ENCODE results near the gene PRG3. TPM values are rescaled to one million over a fixed set of nuclear protein-coding genes. Genes with fewer than 3 reads are reported as not detected.

The PRG3 gene
- total RNA-seq, 2 donors from 2014 or later = not detected

DNA sequence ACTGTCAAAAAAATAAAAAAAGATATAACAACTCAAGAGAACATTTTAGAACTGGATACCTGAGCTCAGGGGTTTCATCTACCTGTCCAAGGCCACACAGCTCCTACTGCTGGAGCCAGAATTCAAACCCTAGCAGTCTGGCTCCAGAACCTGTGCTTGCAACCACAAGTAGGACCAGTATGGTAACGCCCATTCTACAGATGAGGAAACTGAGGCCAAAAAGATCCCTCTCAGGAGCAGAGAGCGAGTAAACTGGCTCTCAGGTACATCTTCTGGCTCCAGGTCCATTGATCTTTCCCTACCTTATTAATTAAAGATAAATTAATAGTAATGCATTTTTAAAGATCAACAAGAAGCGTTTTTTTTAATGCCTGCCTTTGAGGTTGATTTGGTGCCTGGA is 23.6 kb downstream of the PRG3 start:
- no peak for DNase-seq (ENCODE audit: low spot score)
- peaks cover 0 to 11% of the 10 kb centered on the region in 2 donors for H3K4me1 ChIP-seq
- H3K36me3 ChIP-seq = no peaks in the 10 kb centered on the region
- no peak overlapping the region for H3K4me3 ChIP-seq
- no peaks in the 10 kb centered on the region for H3K27me3 ChIP-seq
- no peak overlapping the region for H3K27ac ChIP-seq
- no peak for TF ChIP-seq CTCF (IDR thresholded peaks at IDR 0.05)
- H3K9me3 ChIP-seq = no peaks in the 10 kb centered on the region

- Histone ChIP-seq H3K9me3 (no peaks in the 10 kb centered on the region), H3K27ac (no peak overlapping the region), H3K4me1 (peaks cover 0 to 11% of the 10 kb centered on the region in 2 donors), H3K27me3 (no peaks in the 10 kb centered on the region), H3K4me3 (no peak overlapping the region), H3K36me3 (no peaks in the 10 kb centered on the region)
- no peak for DNase-seq (ENCODE audit: low spot score)
- TF ChIP-seq CTCF (IDR thresholded peaks at IDR 0.05) = no peak
Measured at GRCh38 chr11:57356268-57356667, 24.7 kb downstream of the PRG3 start.

DNA sequence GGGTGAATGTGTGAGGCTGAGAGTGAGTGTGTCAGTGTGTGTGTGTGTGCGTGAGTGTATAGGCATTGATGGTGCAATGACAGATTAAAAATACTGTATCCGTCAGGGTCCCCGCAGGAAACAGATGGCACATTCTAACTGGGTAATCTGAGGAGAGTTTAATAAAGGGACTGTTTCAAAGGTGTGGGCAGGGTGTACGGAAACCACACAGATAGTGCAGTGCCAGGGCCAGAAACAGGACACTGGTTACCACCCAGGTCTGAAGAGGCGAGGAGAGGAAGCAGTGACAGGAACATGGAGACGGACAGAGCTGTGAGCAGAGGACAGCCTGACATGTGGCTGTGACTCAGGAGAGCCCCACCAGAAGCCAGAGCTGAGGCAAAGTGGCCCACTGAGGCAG is 26.3 kb downstream of the PRG3 start:
- no peak overlapping the region for H3K4me3 ChIP-seq
- no peak for DNase-seq (ENCODE audit: low spot score)
- TF ChIP-seq CTCF (IDR thresholded peaks at IDR 0.05) = no peak
- H3K9me3 ChIP-seq = no peaks in the 10 kb centered on the region
- no peaks in the 10 kb centered on the region for H3K27me3 ChIP-seq
- H3K27ac ChIP-seq = no peak overlapping the region
- H3K36me3 ChIP-seq = no peaks in the 10 kb centered on the region
- H3K4me1 ChIP-seq = peaks cover 0 to 16% of the 10 kb centered on the region in 2 donors

DNA sequence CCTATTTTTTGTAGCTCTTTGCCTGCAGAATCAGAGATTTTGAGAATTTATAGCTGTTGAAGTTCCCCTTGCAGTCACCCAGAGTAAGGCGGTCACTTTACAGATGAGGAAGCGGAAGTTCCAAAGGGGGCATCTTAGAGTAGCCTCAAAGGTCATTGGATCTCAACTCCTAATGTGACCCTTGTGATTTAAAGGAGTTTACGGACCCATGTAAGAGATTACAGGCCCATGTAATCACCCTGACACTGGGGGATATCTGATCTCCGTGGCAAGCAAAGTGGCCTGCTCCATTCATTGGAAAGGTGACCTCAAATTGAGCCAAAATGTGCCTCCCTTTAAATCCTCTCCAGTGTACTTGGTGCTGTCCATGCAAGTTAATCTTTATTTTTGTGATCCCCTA is 27.1 kb downstream of the PRG3 start:
- no peak overlapping the region for H3K27ac ChIP-seq

GRCh38 chr11:57353446-57353845 is 27.5 kb downstream of the PRG3 start:
- Histone ChIP-seq H3K36me3 (no peaks in the 10 kb centered on the region), H3K9me3 (no peaks in the 10 kb centered on the region), H3K4me1 (peaks cover 0 to 19% of the 10 kb centered on the region in 2 donors), H3K27me3 (no peaks in the 10 kb centered on the region), H3K27ac (no peak overlapping the region), H3K4me3 (no peak overlapping the region)
- DNase-seq (ENCODE audit: low spot score) = no peak
- TF ChIP-seq CTCF (IDR thresholded peaks at IDR 0.05) = no peak

More for the DNA sequence above, 27.1 kb downstream of the PRG3 start:
- no peak for DNase-seq (ENCODE audit: low spot score)
- no peaks in the 10 kb centered on the region for H3K9me3 ChIP-seq
- no peak overlapping the region for H3K4me3 ChIP-seq
- no peaks in the 10 kb centered on the region for H3K27me3 ChIP-seq
- peaks cover 0 to 19% of the 10 kb centered on the region in 2 donors for H3K4me1 ChIP-seq
- no peaks in the 10 kb centered on the region for H3K36me3 ChIP-seq
- no peak for TF ChIP-seq CTCF (IDR thresholded peaks at IDR 0.05)

DNA sequence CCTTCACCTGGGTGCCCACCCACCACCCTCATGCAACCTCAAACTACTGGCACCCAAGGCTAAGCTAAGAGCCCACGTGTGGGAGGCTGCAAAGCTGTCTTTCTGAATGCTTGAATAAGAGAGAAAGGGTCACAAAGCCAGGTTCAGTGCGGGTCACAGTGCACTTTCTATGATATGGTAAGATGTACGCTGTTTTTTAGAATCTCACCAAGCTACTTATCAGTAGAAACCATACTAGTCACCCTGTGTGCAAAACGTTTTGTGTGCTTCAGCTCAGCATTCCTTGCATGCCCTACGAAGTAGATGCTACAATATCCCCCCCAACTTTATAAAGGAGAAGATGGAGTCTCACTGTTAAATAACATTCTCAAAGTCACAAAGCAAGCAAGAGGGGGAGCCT is 27.9 kb downstream of the PRG3 start:
- Histone ChIP-seq H3K4me1 (peaks cover 0 to 17% of the 10 kb centered on the region in 2 donors), H3K27ac (no peak overlapping the region), H3K4me3 (no peak overlapping the region), H3K36me3 (no peaks in the 10 kb centered on the region), H3K27me3 (no peaks in the 10 kb centered on the region), H3K9me3 (no peaks in the 10 kb centered on the region)
- DNase-seq (ENCODE audit: low spot score) = no peak
- TF ChIP-seq CTCF (IDR thresholded peaks at IDR 0.05) = no peak

Measured in right atrium auricular region (tissue), 2 donors.